SU-DHL-6 (cell line): Measurements from ENCODE around the gene LHX4.

Experiments
- H2AFZ ChIP-seq: fragments of 200-600 bp; sonication (generic); 2 replicates; pipeline ENCODE4 v1.6.1; 2014; ENCODE audit warnings: low read depth, mild to moderate bottlenecking, moderate library complexity, mixed read lengths, antibody characterized with exemption, low read length; ENCODE audit not compliant: severe bottlenecking
- H3F3A ChIP-seq: fragments of 200-600 bp; shearing (Covaris generic); 2 replicates; pipeline ENCODE4 v1.6.0; 2016; ENCODE audit warnings: antibody characterized with exemption, mild to moderate bottlenecking; ENCODE audit not compliant: insufficient read depth
- H3K27ac ChIP-seq: fragments of 200-600 bp; sonication (generic); 2 replicates; pipeline ENCODE4 v1.5.1; 2016; ENCODE audit warnings: low read depth, mild to moderate bottlenecking, low read length, moderate library complexity, mixed read lengths
- H3K27me3 ChIP-seq: fragments of 200-600 bp; sonication (generic), shearing (Covaris generic); 2 replicates; pipeline ENCODE4 v1.6.0; 2014; ENCODE audit warnings: mild to moderate bottlenecking, low read length
- H3K36me3 ChIP-seq: fragments of 200-600 bp; sonication (generic); 2 replicates; pipeline ENCODE4 v1.6.1; 2014; ENCODE audit warnings: mild to moderate bottlenecking, low read length, mixed read lengths
- H3K4me2 ChIP-seq: fragments of 300-600, 200-600 bp; shearing (Covaris generic), sonication (generic); 2 replicates; pipeline ENCODE4 v1.6.0; 2014; ENCODE audit warnings: low read length, low read depth, mild to moderate bottlenecking; ENCODE audit not compliant: poor library complexity, severe bottlenecking
- H3K4me3 ChIP-seq: fragments of 200-600 bp; sonication (generic); 2 replicates; pipeline ENCODE4 v1.5.1; 2014; ENCODE audit warnings: antibody characterized with exemption, low read length, mild to moderate bottlenecking, mixed read lengths; ENCODE audit not compliant: insufficient read depth, poor library complexity, severe bottlenecking
- H3K79me2 ChIP-seq: fragments of 200-600 bp; sonication (generic); 2 replicates; pipeline ENCODE4 v1.6.1; 2014; ENCODE audit warnings: mild to moderate bottlenecking, low read length, moderate library complexity; ENCODE audit not compliant: insufficient read depth
- H3K9ac ChIP-seq: fragments of 200-600 bp; sonication (generic); 2 replicates; pipeline ENCODE4 v1.7.0; 2014; ENCODE audit warnings: mild to moderate bottlenecking, low read length
- H3K9me2 ChIP-seq: fragments of 200-600 bp; sonication (generic); replicated peaks from 2 replicates; pipeline ENCODE4 v1.6.1; 2014; ENCODE audit warnings: low read length; ENCODE audit not compliant: insufficient read depth
- H3K9me3 ChIP-seq: fragments of 200-600 bp; sonication (generic); 2 replicates; pipeline ENCODE4 v1.6.1; 2014; ENCODE audit warnings: low read length, mixed read lengths; ENCODE audit not compliant: insufficient read depth
- H4K20me1 ChIP-seq: fragments of 200-600 bp; sonication (generic); 2 replicates; pipeline ENCODE4 v1.6.1; 2014; ENCODE audit warnings: low read depth, mild to moderate bottlenecking, antibody characterized with exemption, low read length, moderate library complexity, mixed read lengths
- EZH2phosphoT487 ChIP-seq: fragments of 200-600 bp; sonication (generic), shearing (Covaris generic); conservative IDR thresholded peaks from 2 replicates; pipeline ENCODE4 v1.6.1; 2018; ENCODE audit warnings: mild to moderate bottlenecking, antibody characterized with exemption, low read length, moderate library complexity, mixed read lengths
- TF ChIP-seq, protein P1 (sequence below): fragments of 200-600 bp; sonication (generic); IDR thresholded peaks from one replicate; pipeline ENCODE4 v1.5.1; 2017; ENCODE audit warnings: antibody characterized with exemption, mild to moderate bottlenecking, low read length, moderate library complexity; ENCODE audit not compliant: insufficient read depth, poor library complexity, severe bottlenecking

The LHX4 gene

DNA sequence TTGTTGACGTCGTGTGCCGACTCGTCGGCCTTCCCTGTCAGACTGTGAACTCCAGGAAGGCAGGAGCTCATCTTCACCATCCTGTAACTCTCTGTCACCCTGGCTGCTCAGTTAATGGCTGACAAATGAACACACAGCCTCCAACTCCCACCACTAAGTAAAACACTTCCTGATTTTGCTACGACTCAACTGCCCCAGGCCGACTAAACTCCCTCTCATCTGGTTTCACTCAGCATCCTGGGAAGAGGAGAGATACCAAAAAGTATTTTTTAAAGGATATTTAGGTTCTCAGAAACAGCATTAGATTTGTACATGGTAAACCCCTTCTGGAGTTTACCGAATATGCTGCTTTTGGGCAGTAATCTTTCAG, 18.2 kb upstream of the LHX4 start:
- Histone ChIP-seq H3K9ac (no peak overlapping the region), H3F3A (no peaks in the 10 kb centered on the region), H3K4me2 (no peak overlapping the region), H2AFZ (no peak overlapping the region), H3K27me3 (no peaks in the 10 kb centered on the region), H3K9me3 (no peaks in the 10 kb centered on the region), H3K9me2 (no peaks in the 10 kb centered on the region), H3K4me3 (no peak overlapping the region), H3K27ac (no peak overlapping the region), H4K20me1 (no peaks in the 10 kb centered on the region), H3K36me3 (no peaks in the 10 kb centered on the region), H3K79me2 (no peaks in the 10 kb centered on the region)
- TF ChIP-seq, protein P1, sequence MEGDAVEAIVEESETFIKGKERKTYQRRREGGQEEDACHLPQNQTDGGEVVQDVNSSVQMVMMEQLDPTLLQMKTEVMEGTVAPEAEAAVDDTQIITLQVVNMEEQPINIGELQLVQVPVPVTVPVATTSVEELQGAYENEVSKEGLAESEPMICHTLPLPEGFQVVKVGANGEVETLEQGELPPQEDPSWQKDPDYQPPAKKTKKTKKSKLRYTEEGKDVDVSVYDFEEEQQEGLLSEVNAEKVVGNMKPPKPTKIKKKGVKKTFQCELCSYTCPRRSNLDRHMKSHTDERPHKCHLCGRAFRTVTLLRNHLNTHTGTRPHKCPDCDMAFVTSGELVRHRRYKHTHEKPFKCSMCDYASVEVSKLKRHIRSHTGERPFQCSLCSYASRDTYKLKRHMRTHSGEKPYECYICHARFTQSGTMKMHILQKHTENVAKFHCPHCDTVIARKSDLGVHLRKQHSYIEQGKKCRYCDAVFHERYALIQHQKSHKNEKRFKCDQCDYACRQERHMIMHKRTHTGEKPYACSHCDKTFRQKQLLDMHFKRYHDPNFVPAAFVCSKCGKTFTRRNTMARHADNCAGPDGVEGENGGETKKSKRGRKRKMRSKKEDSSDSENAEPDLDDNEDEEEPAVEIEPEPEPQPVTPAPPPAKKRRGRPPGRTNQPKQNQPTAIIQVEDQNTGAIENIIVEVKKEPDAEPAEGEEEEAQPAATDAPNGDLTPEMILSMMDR, result no peak
- no peak for TF ChIP-seq EZH2phosphoT487

- no peaks in the 10 kb centered on the region for H3K9me2 ChIP-seq
- no peaks in the 10 kb centered on the region for H3F3A ChIP-seq
- H3K9ac ChIP-seq, result no peak overlapping the region
- H3K4me3 ChIP-seq, result no peak overlapping the region
- no peak for TF ChIP-seq EZH2phosphoT487
- TF ChIP-seq, protein P1, result no peak
- no peak overlapping the region for H3K27ac ChIP-seq
- no peak overlapping the region for H2AFZ ChIP-seq
- no peaks in the 10 kb centered on the region for H3K9me3 ChIP-seq
- H3K4me2 ChIP-seq, result no peak overlapping the region
- H3K36me3 ChIP-seq, result no peaks in the 10 kb centered on the region
- no peaks in the 10 kb centered on the region for H4K20me1 ChIP-seq
- H3K79me2 ChIP-seq, result no peaks in the 10 kb centered on the region
- no peaks in the 10 kb centered on the region for H3K27me3 ChIP-seq
Observed at GRCh38 chr1:180213401-180214170, 16.5 kb upstream of the LHX4 start.

DNA sequence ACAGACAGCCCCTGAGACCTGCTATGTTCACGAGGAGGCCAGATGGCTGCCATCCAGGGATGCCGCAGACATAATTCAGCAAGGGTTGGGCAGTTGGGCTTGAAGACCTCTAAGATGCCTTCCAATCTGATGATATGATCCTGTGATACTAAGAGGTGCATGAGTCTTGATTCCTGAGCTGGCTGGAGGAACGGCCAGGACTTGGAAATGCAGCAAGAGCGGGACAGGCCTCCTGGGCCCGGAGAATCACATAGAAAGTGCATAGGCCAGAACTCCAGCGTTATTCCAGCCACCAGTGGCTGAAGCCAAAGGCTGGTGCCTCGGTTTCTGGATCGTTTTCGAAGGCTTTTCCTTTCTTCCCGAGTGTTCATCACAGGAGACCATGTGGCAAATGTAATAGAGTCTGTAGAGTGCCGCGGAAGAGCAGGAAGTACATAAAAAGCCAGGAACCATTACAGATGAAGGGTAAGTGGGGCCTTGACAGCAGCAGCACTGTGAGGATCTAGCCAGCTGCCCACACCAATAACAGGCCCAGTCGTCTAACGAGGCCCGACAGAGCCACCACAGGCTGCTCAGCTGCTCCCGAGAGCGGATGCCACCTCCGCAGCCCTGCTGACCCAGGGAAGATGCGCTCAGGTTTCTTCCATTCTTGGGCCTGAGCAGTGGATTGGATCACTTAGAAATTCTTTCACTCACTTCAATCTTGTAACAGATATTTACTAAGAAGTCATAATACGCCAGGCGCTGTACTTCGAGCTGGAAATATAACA, 14.0 kb upstream of the LHX4 start:
- H3F3A ChIP-seq, result no peaks in the 10 kb centered on the region
- no peaks in the 10 kb centered on the region for H3K36me3 ChIP-seq
- H3K79me2 ChIP-seq, result no peaks in the 10 kb centered on the region
- no peak overlapping the region for H2AFZ ChIP-seq
- H3K9ac ChIP-seq, result no peak overlapping the region
- no peaks in the 10 kb centered on the region for H3K9me3 ChIP-seq
- H3K4me3 ChIP-seq, result no peak overlapping the region
- no peak overlapping the region for H3K27ac ChIP-seq
- no peaks in the 10 kb centered on the region for H3K9me2 ChIP-seq
- no peak for TF ChIP-seq EZH2phosphoT487
- TF ChIP-seq, protein P1, result no peak
- no peaks in the 10 kb centered on the region for H4K20me1 ChIP-seq
- H3K4me2 ChIP-seq, result no peak overlapping the region
- H3K27me3 ChIP-seq, result no peaks in the 10 kb centered on the region
